ENCODE results near the gene GLP1R. TPM values are rescaled to one million over a fixed set of nuclear protein-coding genes. Genes with fewer than 3 reads are reported as not detected.

The GLP1R gene
- total and polyA plus RNA-seq, 2 donors (not counting 1 experiment from before 2014, with no cell fraction given): not detected

GRCh38 chr6:39055661-39056060, 7.1 kb downstream of the GLP1R start:
- no peak overlapping the region for H3K4me3 ChIP-seq (ENCODE audit: control extremely low read depth in 1 of 5, extremely low read depth in 1 of 5, insufficient read depth in 1 of 5, low read depth in 2 of 5, low read length in 4 of 5)
- DNase-seq: no peak
- no peak overlapping the region for H3K4me3 Mint-ChIP-seq
- intact Hi-C loops (cut with micrococcal nuclease): no loop called here
- peaks cover 49% of the 10 kb centered on the region for H3K27me3 Mint-ChIP-seq
- no peak overlapping the region for H2AFZ ChIP-seq (ENCODE audit: insufficient read depth, low read depth, low read length, poor library complexity, severe bottlenecking)
- no peak overlapping the region for H3K27ac ChIP-seq (ENCODE audit: low read length in 2 of 2)
- no peaks in the 10 kb centered on the region for H3K79me2 ChIP-seq (ENCODE audit: control insufficient read depth, insufficient read depth, low read length)
- H3K27ac Mint-ChIP-seq: no peak overlapping the region
- no peaks in the 10 kb centered on the region for H3K9me3 Mint-ChIP-seq (ENCODE audit: insufficient read depth)
- H3K27me3 ChIP-seq (replicated peaks in 1 of 4; ENCODE audit: control extremely low read depth in 1 of 4, control insufficient read depth in 3 of 4, insufficient read depth in 4 of 4, low read length in 3 of 4): peaks cover 0 to 4% (median under 1%) of the 10 kb centered on the region in 4 experiments
- TF ChIP-seq EZH2 (IDR thresholded peaks at IDR 0.05; ENCODE audit: borderline replicate concordance, insufficient read depth, low read depth, low read length, poor library complexity, severe bottlenecking) (no peak), CTCF (IDR thresholded peaks at IDR 0.05) (no peak)
- CTCF ChIA-PET: no interaction called here
- H3K4me1 ChIP-seq (ENCODE audit: control insufficient read depth in 2 of 2, insufficient read depth in 2 of 2, low read length in 2 of 2): no peaks in the 10 kb centered on the region
- no peak for ATAC-seq (ENCODE audit: low read depth)
- no peak overlapping the region for H3K9ac ChIP-seq (ENCODE audit: low read length)
- no peak overlapping the region for H3K4me2 ChIP-seq (replicated peaks; ENCODE audit: low read depth, low read length, poor library complexity, severe bottlenecking)
- H3K4me1 Mint-ChIP-seq: no peaks in the 10 kb centered on the region
- POLR2A ChIA-PET: no interaction called here
- no peaks in the 10 kb centered on the region for H3K36me3 ChIP-seq (replicated peaks in 1 of 2; ENCODE audit: control extremely low read depth in 1 of 2, control insufficient read depth in 1 of 2, extremely low read depth in 1 of 2, insufficient read depth in 2 of 2, low read length in 1 of 2)
- WGBS (ENCODE audit: insufficient coverage): 96% methylated on average over 4 of the region's 7 CpGs
- H4K20me1 ChIP-seq (ENCODE audit: control insufficient read depth, insufficient read depth, low read length, poor library complexity, severe bottlenecking): no peaks in the 10 kb centered on the region
- H3K9me3 ChIP-seq (ENCODE audit: control extremely low read depth in 1 of 3, control insufficient read depth in 2 of 3, insufficient read depth in 1 of 3, low read length in 2 of 3): no peaks in the 10 kb centered on the region

- no peak overlapping the region for H3K4me3 ChIP-seq (ENCODE audit: control extremely low read depth in 1 of 5, extremely low read depth in 1 of 5, insufficient read depth in 1 of 5, low read depth in 2 of 5, low read length in 4 of 5)
- H3K27me3 ChIP-seq (replicated peaks in 1 of 4; ENCODE audit: control extremely low read depth in 1 of 4, control insufficient read depth in 3 of 4, insufficient read depth in 4 of 4, low read length in 3 of 4): peaks cover 0 to 4% (median 0%) of the 10 kb centered on the region in 4 experiments
- H4K20me1 ChIP-seq (ENCODE audit: control insufficient read depth, insufficient read depth, low read length, poor library complexity, severe bottlenecking): no peaks in the 10 kb centered on the region
- ChIA-PET POLR2A (no interaction called here), CTCF (no interaction called here)
- no peak overlapping the region for H2AFZ ChIP-seq (ENCODE audit: insufficient read depth, low read depth, low read length, poor library complexity, severe bottlenecking)
- ATAC-seq (ENCODE audit: low read depth): no peak
- H3K9me3 ChIP-seq (ENCODE audit: control extremely low read depth in 1 of 3, control insufficient read depth in 2 of 3, insufficient read depth in 1 of 3, low read length in 2 of 3): no peaks in the 10 kb centered on the region
- DNase-seq: no peak
- Mint-ChIP-seq H3K4me3 (no peak overlapping the region), H3K27me3 (peaks cover 50% of the 10 kb centered on the region), H3K4me1 (no peaks in the 10 kb centered on the region), H3K27ac (no peak overlapping the region), H3K9me3 (ENCODE audit: insufficient read depth) (no peaks in the 10 kb centered on the region)
- no peak overlapping the region for H3K4me2 ChIP-seq (replicated peaks; ENCODE audit: low read depth, low read length, poor library complexity, severe bottlenecking)
- H3K9ac ChIP-seq (ENCODE audit: low read length): no peak overlapping the region
- no peaks in the 10 kb centered on the region for H3K4me1 ChIP-seq (ENCODE audit: control insufficient read depth in 2 of 2, insufficient read depth in 2 of 2, low read length in 2 of 2)
- TF ChIP-seq EZH2 (IDR thresholded peaks at IDR 0.05; ENCODE audit: borderline replicate concordance, insufficient read depth, low read depth, low read length, poor library complexity, severe bottlenecking): no peak
- TF ChIP-seq CTCF (IDR thresholded peaks at IDR 0.05): no peak
- H3K79me2 ChIP-seq (ENCODE audit: control insufficient read depth, insufficient read depth, low read length): no peaks in the 10 kb centered on the region
- intact Hi-C loops (cut with micrococcal nuclease): no loop called here
- 93% methylated on average over 4 of the region's 5 CpGs for WGBS (ENCODE audit: insufficient coverage)
- no peaks in the 10 kb centered on the region for H3K36me3 ChIP-seq (replicated peaks in 1 of 2; ENCODE audit: control extremely low read depth in 1 of 2, control insufficient read depth in 1 of 2, extremely low read depth in 1 of 2, insufficient read depth in 2 of 2, low read length in 1 of 2)
- H3K27ac ChIP-seq (ENCODE audit: low read length in 2 of 2): no peak overlapping the region
Measured at GRCh38 chr6:39056191-39056590, 7.6 kb downstream of the GLP1R start.

Measured in B cell (primary cell).